Upper lobe of right lung (tissue), 1 donor: Measurements from ENCODE around the gene NOD1. TPM values are rescaled to one million over a fixed set of nuclear protein-coding genes. Genes with fewer than 3 reads are reported as not detected.

ENCODE experiments used
- ATAC-seq: fragments of 200-7000 bp; cut with Tn5 transposase; one replicate; pipeline ENCODE4 v1.9.1; 2020; ENCODE audit warnings: mild to moderate bottlenecking, moderate library complexity
- DNase-seq: peaks from one replicate; pipeline ENCODE4 v3.0.0-alpha.2; 2020
- H3K27ac ChIP-seq: fragments of 200-600 bp; one replicate; pipeline ENCODE4 v1.8.0; 2022
- H3K27me3 ChIP-seq: fragments of 200-600 bp; one replicate; pipeline ENCODE4 v1.8.0; 2022; ENCODE audit warnings: mild to moderate bottlenecking
- H3K36me3 ChIP-seq: fragments of 200-600 bp; one replicate; pipeline ENCODE4 v1.8.0; 2022
- H3K4me1 ChIP-seq: fragments of 200-600 bp; one replicate; pipeline ENCODE4 v1.8.0; 2022
- H3K4me3 ChIP-seq: fragments of 200-600 bp; one replicate; pipeline ENCODE4 v1.8.0; 2022; ENCODE audit warnings: mild to moderate bottlenecking
- H3K9me3 ChIP-seq: fragments of 200-600 bp; one replicate; pipeline ENCODE4 v1.8.0; 2022
- intact Hi-C: fragments of 100-400 bp; cut with DNase I; formaldehyde crosslinking; loops from one replicate; pipeline ENCODE4 v1.11.0; 2022
- total RNA-seq: library from RNA; stranded (reverse); fragmentation: NEBNext Ultra II Directional; extraction: Animal tissue kit (Norgen Biotek cat#: 25700); gene quantifications from one replicate; pipeline ENCODE4 v1.2.1, GENCODE V29; 2021
- TF ChIP-seq, protein P1 (sequence below): fragments of 200-600 bp; IDR thresholded peaks from one replicate; pipeline ENCODE4 v1.8.0; 2022; ENCODE audit warnings: antibody characterized with exemption
- donor health status: DM: no; HTN: yes; CAD: no; lungs with severe emphysema.

NOD1 gene
- total RNA-seq, 1 donor from 2014 or later, result 43.5 TPM

DNA sequence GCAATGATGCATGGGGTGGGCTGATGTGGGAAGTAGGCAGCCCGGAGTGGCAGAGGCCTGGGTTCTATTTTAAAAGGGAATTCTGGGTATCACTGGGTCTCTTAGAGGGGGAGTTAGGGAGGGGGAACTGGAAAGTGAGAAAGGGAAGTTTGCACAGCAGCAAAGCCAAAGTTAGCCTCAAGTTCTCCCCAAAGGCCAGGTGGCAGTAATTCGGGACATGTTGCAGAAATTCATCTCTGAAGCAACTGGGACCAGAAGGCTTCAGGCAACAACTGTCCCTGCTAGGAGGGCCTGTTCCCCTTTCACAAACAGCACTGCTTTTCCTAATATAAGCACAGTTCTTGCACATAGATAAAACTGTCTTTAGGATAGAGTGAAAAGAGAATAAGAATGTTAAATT, 67.4 kb downstream of the NOD1 start:
- intact Hi-C loops, result no loop called here
- TF ChIP-seq, protein P1, sequence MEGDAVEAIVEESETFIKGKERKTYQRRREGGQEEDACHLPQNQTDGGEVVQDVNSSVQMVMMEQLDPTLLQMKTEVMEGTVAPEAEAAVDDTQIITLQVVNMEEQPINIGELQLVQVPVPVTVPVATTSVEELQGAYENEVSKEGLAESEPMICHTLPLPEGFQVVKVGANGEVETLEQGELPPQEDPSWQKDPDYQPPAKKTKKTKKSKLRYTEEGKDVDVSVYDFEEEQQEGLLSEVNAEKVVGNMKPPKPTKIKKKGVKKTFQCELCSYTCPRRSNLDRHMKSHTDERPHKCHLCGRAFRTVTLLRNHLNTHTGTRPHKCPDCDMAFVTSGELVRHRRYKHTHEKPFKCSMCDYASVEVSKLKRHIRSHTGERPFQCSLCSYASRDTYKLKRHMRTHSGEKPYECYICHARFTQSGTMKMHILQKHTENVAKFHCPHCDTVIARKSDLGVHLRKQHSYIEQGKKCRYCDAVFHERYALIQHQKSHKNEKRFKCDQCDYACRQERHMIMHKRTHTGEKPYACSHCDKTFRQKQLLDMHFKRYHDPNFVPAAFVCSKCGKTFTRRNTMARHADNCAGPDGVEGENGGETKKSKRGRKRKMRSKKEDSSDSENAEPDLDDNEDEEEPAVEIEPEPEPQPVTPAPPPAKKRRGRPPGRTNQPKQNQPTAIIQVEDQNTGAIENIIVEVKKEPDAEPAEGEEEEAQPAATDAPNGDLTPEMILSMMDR, result no peak
- H3K27ac ChIP-seq, result no peak overlapping the region
- H3K4me1 ChIP-seq, result no peaks in the 10 kb centered on the region
- H3K27me3 ChIP-seq, result no peaks in the 10 kb centered on the region
- H3K36me3 ChIP-seq, result no peaks in the 10 kb centered on the region
- no peak for ATAC-seq
- no peaks in the 10 kb centered on the region for H3K9me3 ChIP-seq
- H3K4me3 ChIP-seq, result no peak overlapping the region
- DNase-seq, result no peak

DNA sequence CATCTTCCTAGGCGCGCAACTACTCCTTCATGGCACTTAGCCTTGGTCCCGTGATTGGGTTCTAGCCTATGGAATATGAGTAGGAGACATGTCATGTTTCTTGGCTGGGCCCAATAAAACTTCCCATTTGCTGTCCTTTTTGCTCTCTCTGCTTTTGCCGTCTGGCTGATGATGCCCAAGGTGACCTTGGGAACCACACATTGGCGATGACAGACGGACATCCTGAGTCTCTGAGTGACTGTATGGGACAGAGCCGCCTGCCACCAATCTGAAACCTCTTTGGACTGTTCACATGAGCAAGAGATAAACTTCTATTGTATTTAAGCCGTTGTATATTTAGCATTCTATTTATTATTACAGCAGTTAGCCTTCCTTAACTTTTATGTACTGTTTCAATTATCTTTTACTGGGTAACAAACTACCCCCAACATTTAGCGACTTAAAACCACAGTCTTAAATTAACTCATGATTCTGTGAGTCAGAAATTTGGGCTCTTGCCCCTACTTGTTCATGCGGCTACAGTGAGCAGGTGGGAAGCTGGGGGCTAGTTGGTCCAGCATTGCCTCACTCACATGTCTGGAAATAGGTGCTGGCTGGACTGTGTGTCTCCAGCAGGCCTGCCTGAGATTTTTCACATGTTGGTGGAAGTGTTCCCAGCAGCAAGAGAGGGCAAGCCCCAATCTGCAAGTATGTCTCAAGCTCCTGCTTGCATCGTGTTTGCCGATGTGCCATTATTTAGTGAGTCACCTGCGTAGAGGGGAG, 71.7 kb downstream of the NOD1 start:
- DNase-seq (no peak), ATAC-seq (no peak)
- H3K4me3 ChIP-seq, result no peak overlapping the region
- intact Hi-C loops, result no loop called here
- H3K27ac ChIP-seq, result no peak overlapping the region
- TF ChIP-seq, protein P1, result no peak
- H3K36me3 ChIP-seq, result no peaks in the 10 kb centered on the region
- H3K9me3 ChIP-seq, result no peaks in the 10 kb centered on the region
- no peaks in the 10 kb centered on the region for H3K27me3 ChIP-seq
- no peaks in the 10 kb centered on the region for H3K4me1 ChIP-seq

DNA sequence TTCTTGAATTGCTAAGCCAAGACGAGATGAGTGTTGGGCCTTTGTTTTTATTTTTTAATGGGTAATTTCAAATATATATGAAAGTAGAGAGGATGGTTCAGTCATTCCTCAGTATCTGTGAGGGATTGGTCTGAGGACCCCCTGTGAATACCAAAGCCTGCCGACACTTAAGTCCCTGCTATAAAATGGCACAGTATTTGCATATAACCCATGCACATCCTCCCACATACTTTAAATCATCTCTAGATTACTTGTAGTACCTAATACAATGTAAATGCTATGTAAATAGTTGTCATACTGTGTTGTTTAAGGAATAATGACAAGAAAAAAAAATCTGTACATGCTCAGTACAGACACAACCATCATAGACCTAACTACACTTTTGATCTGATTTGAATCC, 73.4 kb downstream of the NOD1 start:
- H3K27ac ChIP-seq, result no peak overlapping the region

DNA sequence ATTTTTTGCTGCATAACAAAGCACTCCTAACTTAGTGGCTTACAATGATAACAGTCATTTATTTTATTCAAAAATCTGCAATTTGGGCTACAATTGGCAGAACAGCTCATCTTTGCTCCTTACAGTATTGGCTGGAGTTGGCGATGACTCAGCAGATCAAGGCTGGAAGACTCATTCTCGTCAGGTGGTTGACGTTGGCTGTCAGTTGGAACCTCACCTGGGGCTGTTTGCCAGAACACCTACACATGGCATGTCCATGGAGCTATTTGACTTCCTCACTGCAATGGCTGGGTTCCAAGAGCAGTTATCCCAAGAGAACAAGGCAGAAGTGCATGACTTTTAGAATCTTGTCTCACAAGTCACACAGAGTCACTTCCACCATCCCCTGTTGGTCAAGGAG, 75.1 kb downstream of the NOD1 start:
- Histone ChIP-seq H3K36me3 (no peaks in the 10 kb centered on the region), H3K4me1 (no peaks in the 10 kb centered on the region), H3K9me3 (no peaks in the 10 kb centered on the region), H3K4me3 (no peak overlapping the region), H3K27ac (no peak overlapping the region), H3K27me3 (no peaks in the 10 kb centered on the region)
- no peak for ATAC-seq
- TF ChIP-seq, protein P1, result no peak
- no peak for DNase-seq
- intact Hi-C loops, result no loop called here

More for the DNA sequence above, 73.4 kb downstream of the NOD1 start:
- Histone ChIP-seq H3K9me3 (no peaks in the 10 kb centered on the region), H3K36me3 (no peaks in the 10 kb centered on the region), H3K4me3 (no peak overlapping the region), H3K27me3 (no peaks in the 10 kb centered on the region), H3K4me1 (no peaks in the 10 kb centered on the region)
- TF ChIP-seq, protein P1, result no peak
- DNase-seq (no peak), ATAC-seq (no peak)
- intact Hi-C loops, result no loop called here

DNA sequence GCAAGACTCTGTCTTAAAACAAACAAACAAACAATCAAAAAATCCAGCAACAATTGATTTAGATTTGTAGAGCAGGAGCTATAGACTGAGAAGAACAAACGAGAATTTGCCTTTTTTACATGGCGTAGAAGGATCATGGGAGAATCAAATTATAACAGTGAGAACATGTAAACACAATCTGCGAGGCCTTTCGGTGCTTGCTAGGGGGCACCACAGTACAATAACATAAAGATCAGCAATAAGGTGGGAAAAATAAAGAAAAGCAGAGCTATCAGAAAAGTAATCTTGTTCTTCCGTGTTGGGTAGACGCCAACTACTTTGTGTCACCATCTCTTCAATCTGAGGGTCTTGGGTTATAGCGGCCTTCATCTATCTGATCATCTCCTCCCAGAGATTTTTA, 82.2 kb downstream of the NOD1 start:
- no peak for DNase-seq
- no peak overlapping the region for H3K27ac ChIP-seq
- TF ChIP-seq, protein P1, result no peak

DNA sequence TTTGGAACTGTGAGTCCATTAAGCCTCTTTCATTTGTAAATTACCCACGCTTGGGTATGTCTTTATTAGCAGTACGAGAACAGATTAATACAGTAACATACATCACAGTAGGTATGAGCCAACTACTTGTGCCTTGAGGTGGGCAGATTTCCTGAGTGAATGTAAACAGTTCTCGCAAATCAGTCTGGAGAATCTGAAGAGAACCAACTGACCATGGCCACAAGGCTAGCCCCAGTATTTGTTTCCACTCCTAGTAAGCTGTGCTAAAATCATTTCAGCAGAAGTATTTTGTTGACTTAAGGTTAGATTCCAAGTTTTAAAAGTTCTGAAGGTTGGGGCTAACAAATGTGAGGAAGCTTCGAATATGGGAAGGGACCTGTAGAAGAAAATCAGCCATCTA, 82.9 kb downstream of the NOD1 start:
- Histone ChIP-seq H3K36me3 (no peaks in the 10 kb centered on the region), H3K27me3 (no peaks in the 10 kb centered on the region), H3K4me1 (no peaks in the 10 kb centered on the region), H3K9me3 (no peaks in the 10 kb centered on the region), H3K4me3 (no peak overlapping the region), H3K27ac (no peak overlapping the region)
- intact Hi-C loops, result no loop called here
- ATAC-seq (no peak), DNase-seq (no peak)
- TF ChIP-seq, protein P1, result no peak

More for the DNA sequence above, 82.2 kb downstream of the NOD1 start:
- Histone ChIP-seq H3K4me1 (no peaks in the 10 kb centered on the region), H3K9me3 (no peaks in the 10 kb centered on the region), H3K27me3 (no peaks in the 10 kb centered on the region), H3K36me3 (no peaks in the 10 kb centered on the region), H3K4me3 (no peak overlapping the region)
- intact Hi-C loops, result no loop called here
- no peak for ATAC-seq
